ENCODE measurements around the gene KDM6B.

DNA sequence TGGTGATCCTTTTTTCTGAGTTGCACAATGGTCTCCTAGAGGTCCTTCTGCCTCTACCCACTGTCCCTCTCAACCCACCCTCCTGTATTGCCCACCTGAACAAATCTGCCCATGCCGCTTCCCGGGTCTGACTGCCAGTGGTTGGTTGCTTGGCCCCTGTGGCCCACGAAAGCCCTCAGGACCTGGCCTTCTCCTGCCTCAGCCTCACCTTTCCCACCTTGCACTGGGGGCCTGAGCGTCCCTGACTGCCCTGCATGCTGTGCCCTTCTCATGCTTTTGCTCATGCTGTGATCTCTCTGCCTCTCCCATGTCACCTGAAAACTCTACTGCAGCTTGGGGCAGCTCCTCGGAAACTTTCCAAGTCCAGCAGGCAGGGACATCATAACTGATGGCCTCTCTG lies 13.8 kb upstream of the KDM6B start:
- TF ChIP-seq, protein P1, sequence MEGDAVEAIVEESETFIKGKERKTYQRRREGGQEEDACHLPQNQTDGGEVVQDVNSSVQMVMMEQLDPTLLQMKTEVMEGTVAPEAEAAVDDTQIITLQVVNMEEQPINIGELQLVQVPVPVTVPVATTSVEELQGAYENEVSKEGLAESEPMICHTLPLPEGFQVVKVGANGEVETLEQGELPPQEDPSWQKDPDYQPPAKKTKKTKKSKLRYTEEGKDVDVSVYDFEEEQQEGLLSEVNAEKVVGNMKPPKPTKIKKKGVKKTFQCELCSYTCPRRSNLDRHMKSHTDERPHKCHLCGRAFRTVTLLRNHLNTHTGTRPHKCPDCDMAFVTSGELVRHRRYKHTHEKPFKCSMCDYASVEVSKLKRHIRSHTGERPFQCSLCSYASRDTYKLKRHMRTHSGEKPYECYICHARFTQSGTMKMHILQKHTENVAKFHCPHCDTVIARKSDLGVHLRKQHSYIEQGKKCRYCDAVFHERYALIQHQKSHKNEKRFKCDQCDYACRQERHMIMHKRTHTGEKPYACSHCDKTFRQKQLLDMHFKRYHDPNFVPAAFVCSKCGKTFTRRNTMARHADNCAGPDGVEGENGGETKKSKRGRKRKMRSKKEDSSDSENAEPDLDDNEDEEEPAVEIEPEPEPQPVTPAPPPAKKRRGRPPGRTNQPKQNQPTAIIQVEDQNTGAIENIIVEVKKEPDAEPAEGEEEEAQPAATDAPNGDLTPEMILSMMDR (IDR thresholded peaks at IDR 0.05; ENCODE audit: low read length): no peak
- no peak for TF ChIP-seq EZH2phosphoT487 (IDR thresholded peaks at IDR 0.05; ENCODE audit: low read length)

Data from MM.1S (cell line).